ENCODE results near the gene PMM1.
A peak's percentile ranks its signal among the peaks of the same experiment; 100 is the strongest.

DNA sequence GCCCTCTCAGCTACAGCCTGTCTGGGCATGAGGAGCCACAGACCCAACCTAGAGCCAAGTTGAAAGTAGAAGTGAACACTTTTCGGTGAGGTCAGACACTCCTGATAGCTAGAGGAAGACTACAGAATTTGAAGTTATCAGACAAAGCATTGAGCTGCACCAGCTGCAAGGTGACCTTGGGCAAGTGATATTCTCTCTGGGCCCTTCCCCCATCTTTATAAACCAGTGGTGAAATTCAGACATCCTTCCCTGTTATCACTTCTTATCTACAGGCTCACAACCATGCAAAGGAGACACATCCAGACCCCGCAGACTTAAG is 8.0 kb upstream of the PMM1 start:
- TF ChIP-seq, protein P1, sequence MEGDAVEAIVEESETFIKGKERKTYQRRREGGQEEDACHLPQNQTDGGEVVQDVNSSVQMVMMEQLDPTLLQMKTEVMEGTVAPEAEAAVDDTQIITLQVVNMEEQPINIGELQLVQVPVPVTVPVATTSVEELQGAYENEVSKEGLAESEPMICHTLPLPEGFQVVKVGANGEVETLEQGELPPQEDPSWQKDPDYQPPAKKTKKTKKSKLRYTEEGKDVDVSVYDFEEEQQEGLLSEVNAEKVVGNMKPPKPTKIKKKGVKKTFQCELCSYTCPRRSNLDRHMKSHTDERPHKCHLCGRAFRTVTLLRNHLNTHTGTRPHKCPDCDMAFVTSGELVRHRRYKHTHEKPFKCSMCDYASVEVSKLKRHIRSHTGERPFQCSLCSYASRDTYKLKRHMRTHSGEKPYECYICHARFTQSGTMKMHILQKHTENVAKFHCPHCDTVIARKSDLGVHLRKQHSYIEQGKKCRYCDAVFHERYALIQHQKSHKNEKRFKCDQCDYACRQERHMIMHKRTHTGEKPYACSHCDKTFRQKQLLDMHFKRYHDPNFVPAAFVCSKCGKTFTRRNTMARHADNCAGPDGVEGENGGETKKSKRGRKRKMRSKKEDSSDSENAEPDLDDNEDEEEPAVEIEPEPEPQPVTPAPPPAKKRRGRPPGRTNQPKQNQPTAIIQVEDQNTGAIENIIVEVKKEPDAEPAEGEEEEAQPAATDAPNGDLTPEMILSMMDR (IDR thresholded peaks at IDR 0.05), result peak in 1 of 12 donors; percentile 12
- TF ChIP-seq POLR2A (IDR thresholded peaks at IDR 0.05), result no peak
